Right lobe of liver (tissue), 6 donors: ENCODE measurements around the gene SYTL1. TPM values are rescaled to one million over a fixed set of nuclear protein-coding genes. Genes with fewer than 3 reads are reported as not detected.
A peak's percentile ranks its signal among the peaks of the same experiment; 100 is the strongest.

Experiments
- ATAC-seq, 4 donors: fragments of 200-7000 bp; cut with Tn5 transposase; one replicate each; pipeline ENCODE4 v1.9.1; 2020; ENCODE audit warnings: mild to moderate bottlenecking in 4 of 4, moderate library complexity in 4 of 4
- DNase-seq, 3 donors: peaks; one replicate each; pipeline ENCODE4 v3.0.0-alpha.2; 2020
- H3K27ac ChIP-seq, 3 donors: fragments of 200-600 bp; one replicate each; pipeline ENCODE4 v1.8.0; 2022
- H3K27me3 ChIP-seq, 2 donors: fragments of 200-600 bp; one replicate each; pipeline ENCODE4 v1.8.0; 2022
- H3K36me3 ChIP-seq, 4 donors: fragments of 200-600 bp; sonication (generic) in 1 of 4; one replicate each; pipeline versions ENCODE4 v1.5.1 to v1.8.0; 2017 to 2022; ENCODE audit warnings: control low read depth in 1 of 4
- H3K4me1 ChIP-seq, 4 donors: fragments of 200-600 bp; sonication (generic) in 1 of 4; one replicate each; pipeline versions ENCODE4 v1.5.1 to v1.8.0; 2017 to 2022; ENCODE audit warnings: control low read depth in 1 of 4
- H3K4me3 ChIP-seq, 3 donors: fragments of 200-600 bp; one replicate each; pipeline ENCODE4 v1.8.0; 2022
- H3K9me3 ChIP-seq, 4 donors: fragments of 200-600 bp; sonication (generic) in 1 of 4; one replicate each; pipeline versions ENCODE4 v1.5.1 to v1.8.0; 2017 to 2022; ENCODE audit warnings: control low read depth in 1 of 4
- CTCF ChIP-seq, 4 donors: fragments of 200-600 bp in 3 of 4; fragments of 450-650 bp in 1 of 4; IDR thresholded peaks; one replicate each; pipeline versions ENCODE4 v1.5.1 to v1.8.0; 2016 to 2022; ENCODE audit warnings: antibody characterized with exemption in 4 of 4, mild to moderate bottlenecking in 2 of 4
- POLR2A ChIP-seq: fragments of 450-650 bp; IDR thresholded peaks from one replicate; pipeline ENCODE4 v1.6.1; 2017; ENCODE audit warnings: antibody characterized with exemption, mild to moderate bottlenecking
- whole genome bisulfite sequencing: methylation state at CpG from one replicate; pipeline ENCODE4 v1.1.6; 2018; ENCODE audit warnings: low coverage, low lambda C conversion rate; ENCODE audit not compliant: insufficient coverage; ENCODE audit errors: missing lambda C conversion rate; 5-methylcytosine and 5-hydroxymethylcytosine counted together
- intact Hi-C, 2 donors: fragments of 100-400 bp; cut with DNase I; formaldehyde crosslinking; loops; one replicate each; pipeline versions ENCODE4 v1.11.2 to v1.14.1; 2022
- total RNA-seq, 6 experiments: library from RNA; depleted of rRNA in 2 of 6; stranded (reverse); fragments of >200 nt in 2 of 6; fragmentation: NEBNext Ultra II Directional in 3 of 6; extraction: Animal tissue kit (Norgen Biotek cat#: 25700) in 3 of 6; gene quantifications; one replicate each; pipeline versions ENCODE4 v1.1.0 to v1.2.4, GENCODE V29; 2016 to 2023
- donor health status: DM: no; HTN: yes; CAD: no.
- donor health status: DM: no; HTN: no; CAD: no.
- donor health status: DM: no; HTN: no; CAD: no.
- donor health status: DM: no; HTN: yes; CAD: no.
- donor health status: DM: no; HTN: yes; CAD: no.

SYTL1 gene
- total RNA-seq, 6 experiments from 2014 or later: 0.37 to 1.7 (median 0.80) TPM

GRCh38 chr1:27391511-27392095, 49.8 kb downstream of the SYTL1 start:
- no peak overlapping the region for H3K4me3 ChIP-seq
- 8% methylated on average over 6 of the region's 13 CpGs for WGBS
- DNase-seq (peak in 1 of 3 donors; percentile 68), ATAC-seq (peak; percentile 18 to 37 (median 27))
- H3K9me3 ChIP-seq: no peaks in the 10 kb centered on the region
- intact Hi-C loops: loop anchor here in 1 of 2 donors (5.0 kb wide), 2 partner anchors 34 to 89 kb away; no protein-coding TSS in a partner anchor
- no peaks in the 10 kb centered on the region for H3K27me3 ChIP-seq
- TF ChIP-seq POLR2A: no peak
- peak overlapping the region; percentile 33 to 54 (median 44) for H3K27ac ChIP-seq
- no peaks in the 10 kb centered on the region for H3K36me3 ChIP-seq
- peaks cover 0 to 6% (median 0%) of the 10 kb centered on the region in 4 donors for H3K4me1 ChIP-seq

DNA sequence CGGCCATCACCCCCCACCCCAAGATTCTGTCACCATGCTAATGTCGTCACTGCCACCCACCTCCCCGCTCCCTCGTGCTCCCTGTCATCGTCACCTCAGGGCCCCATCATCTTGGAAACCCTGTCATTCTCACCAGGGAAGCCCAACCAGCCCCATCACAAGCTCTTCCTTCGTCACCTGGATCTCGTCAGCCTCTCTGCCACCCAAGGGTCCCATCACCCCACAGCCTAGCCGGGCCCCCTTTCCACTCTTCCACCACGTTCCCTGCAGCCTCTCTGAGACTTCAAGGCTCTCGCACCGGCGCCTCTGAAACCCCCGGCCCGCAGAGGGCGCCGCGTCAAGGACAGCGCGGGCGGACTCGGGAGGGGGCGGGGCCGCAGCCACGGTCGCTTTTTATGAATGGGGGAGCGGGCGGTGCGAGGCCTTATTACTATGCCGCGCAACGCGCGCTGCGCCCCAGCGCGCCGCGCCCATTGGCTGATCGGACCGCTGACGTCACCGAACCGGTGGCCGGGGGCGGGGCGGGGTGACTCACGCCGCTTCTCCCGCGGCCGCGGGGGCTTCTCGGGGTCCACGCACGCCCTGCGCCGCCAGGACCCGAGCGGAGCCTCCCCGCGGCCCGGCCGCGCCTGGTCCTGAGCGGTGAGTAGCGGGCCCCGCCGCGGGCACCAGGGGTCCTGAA, 50.4 kb downstream of the SYTL1 start, which contains the start of gene GPR3:
Gene GPR3 (plus strand): TSS at position 527 of the 682 bp plus-strand sequence. CDS start 1,177 bp downstream, outside the sequence.
- H3K27me3 ChIP-seq: no peaks in the 10 kb centered on the region
- H3K4me1 ChIP-seq: peaks cover 0 to 6% (median 0%) of the 10 kb centered on the region in 4 donors
- H3K36me3 ChIP-seq: no peaks in the 10 kb centered on the region
- intact Hi-C loops: loop anchor here in 1 of 2 donors (5.0 kb wide), 2 partner anchors 35 to 90 kb away; no protein-coding TSS in a partner anchor
- WGBS: 3% methylated on average over 18 of the region's 69 CpGs
- TF ChIP-seq POLR2A (no peak), CTCF (IDR thresholded peaks at IDR 0.05) (peak; percentile 16 to 44 (median 41))
- peak within 1 kb of the TSS in 2 of 3 donors; percentile 33 to 44 for H3K27ac ChIP-seq
- peak; percentile 75 to 81 (median 75) for ATAC-seq
- H3K9me3 ChIP-seq: no peaks in the 10 kb centered on the region
- DNase-seq: peak; percentile 78 to 88 (median 78)
- peak within 1 kb of the TSS; percentile 38 to 41 (median 40) for H3K4me3 ChIP-seq

DNA sequence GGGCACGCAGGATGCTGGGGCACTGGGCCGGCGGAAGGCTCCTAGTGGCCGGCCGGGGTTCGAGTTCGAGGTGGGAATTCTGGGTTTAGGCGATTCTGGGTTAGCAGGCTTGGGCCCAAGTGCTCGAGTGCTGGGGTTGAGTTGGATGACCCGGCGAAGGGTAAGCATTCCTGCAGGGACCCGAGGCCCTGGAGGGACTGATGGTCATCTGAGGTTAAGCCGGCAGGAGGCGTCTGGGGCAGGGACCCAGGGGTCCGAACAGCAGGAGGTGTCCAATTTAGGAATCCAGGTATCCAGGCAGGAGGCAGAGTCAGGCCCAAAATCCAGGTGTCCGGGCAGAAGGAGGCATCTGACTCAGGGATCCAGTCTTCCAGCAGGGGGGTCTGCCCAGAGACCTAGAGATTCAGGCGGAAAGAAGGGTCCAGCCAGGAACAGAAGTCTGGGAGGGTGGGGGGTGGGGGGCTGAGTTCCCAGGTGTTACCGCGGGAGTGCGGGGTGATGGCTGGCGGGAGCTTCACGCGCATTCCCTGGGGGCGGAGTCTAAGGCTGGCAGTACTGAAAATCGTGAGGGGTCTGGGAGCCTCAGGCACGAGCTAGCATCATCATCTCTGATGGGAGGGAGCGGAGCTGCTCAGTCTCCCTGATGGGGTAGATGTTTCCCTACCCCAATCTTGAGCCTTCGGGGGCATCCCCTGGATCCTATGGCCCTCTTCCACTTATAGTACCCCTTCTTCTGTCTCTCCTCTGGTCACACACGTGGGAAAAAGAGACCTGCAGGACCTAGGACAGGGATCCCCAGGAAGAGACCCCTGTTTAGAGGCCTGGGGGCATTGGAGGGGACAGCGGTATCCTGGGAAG, 51.2 kb downstream of the SYTL1 start:
- TF ChIP-seq POLR2A: no peak
- Histone ChIP-seq H3K4me1 (peaks cover 0 to 6% (median 0%) of the 10 kb centered on the region in 4 donors), H3K9me3 (no peaks in the 10 kb centered on the region), H3K27me3 (no peaks in the 10 kb centered on the region), H3K27ac (peak overlapping the region in 1 of 3 donors; percentile 33), H3K4me3 (peak overlapping the region; percentile 38 to 41 (median 40)), H3K36me3 (no peaks in the 10 kb centered on the region)
- WGBS: 17% methylated on average over 8 of the region's 30 CpGs
- DNase-seq (no peak), ATAC-seq (no peak)
- intact Hi-C loops: loop anchor here in 1 of 2 donors (5.0 kb wide), 2 partner anchors 36 to 91 kb away; no protein-coding TSS in a partner anchor

GRCh38 chr1:27393641-27394281, 51.9 kb downstream of the SYTL1 start:
- no peaks in the 10 kb centered on the region for H3K9me3 ChIP-seq
- TF ChIP-seq CTCF (IDR thresholded peaks at IDR 0.05) (no peak), POLR2A (no peak)
- no peak overlapping the region for H3K27ac ChIP-seq
- H3K27me3 ChIP-seq: no peaks in the 10 kb centered on the region
- H3K36me3 ChIP-seq: no peaks in the 10 kb centered on the region
- ATAC-seq (no peak), DNase-seq (no peak)
- no peak overlapping the region for H3K4me3 ChIP-seq
- intact Hi-C loops: loop anchor here in 1 of 2 donors (5.0 kb wide), 2 partner anchors 36 to 91 kb away; no protein-coding TSS in a partner anchor
- 92% methylated on average over 6 of the region's 18 CpGs for WGBS
- peaks cover 0 to 6% (median 0%) of the 10 kb centered on the region in 4 donors for H3K4me1 ChIP-seq

DNA sequence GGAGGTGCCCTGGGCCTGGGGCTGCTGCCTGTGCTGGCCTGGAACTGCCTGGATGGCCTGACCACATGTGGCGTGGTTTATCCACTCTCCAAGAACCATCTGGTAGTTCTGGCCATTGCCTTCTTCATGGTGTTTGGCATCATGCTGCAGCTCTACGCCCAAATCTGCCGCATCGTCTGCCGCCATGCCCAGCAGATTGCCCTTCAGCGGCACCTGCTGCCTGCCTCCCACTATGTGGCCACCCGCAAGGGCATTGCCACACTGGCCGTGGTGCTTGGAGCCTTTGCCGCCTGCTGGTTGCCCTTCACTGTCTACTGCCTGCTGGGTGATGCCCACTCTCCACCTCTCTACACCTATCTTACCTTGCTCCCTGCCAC, 52.4 kb downstream of the SYTL1 start:
- no peak for TF ChIP-seq POLR2A
- TF ChIP-seq CTCF (IDR thresholded peaks at IDR 0.05): no peak
- ATAC-seq: no peak
- DNase-seq: no peak
- Histone ChIP-seq H3K27me3 (no peaks in the 10 kb centered on the region), H3K9me3 (no peaks in the 10 kb centered on the region), H3K4me3 (no peak overlapping the region), H3K27ac (no peak overlapping the region), H3K36me3 (no peaks in the 10 kb centered on the region), H3K4me1 (peaks cover 0 to 6% (median 0%) of the 10 kb centered on the region in 4 donors)
- intact Hi-C loops: loop anchor here in 1 of 2 donors (5.0 kb wide), 2 partner anchors 37 to 92 kb away; no protein-coding TSS in a partner anchor
- 100% methylated on average over 1 of the region's 9 CpGs for WGBS
